Stomach (tissue), 9 donors: Measurements from ENCODE around the gene THBD. TPM values are rescaled to one million over a fixed set of nuclear protein-coding genes. Genes with fewer than 3 reads are reported as not detected.

Source experiments
- DNase-seq, 2 donors: peaks; one replicate each; pipeline versions ENCODE4 v3.0.0 to v3.0.0-alpha.2; 2013 to 2019
- H3K27ac ChIP-seq, 5 donors: fragments of 200-600 bp in 4 of 5; sonication (generic) in 4 of 5; one replicate each; pipeline ENCODE4 v1.5.1; 2013 to 2019; ENCODE audit warnings: mild to moderate bottlenecking in 1 of 5, moderate library complexity in 1 of 5
- H3K27me3 ChIP-seq, 3 donors: fragments of 200-600 bp; sonication (generic); one replicate each; pipeline ENCODE4 v1.5.1; 2017 to 2019; ENCODE audit warnings: mixed run types in 1 of 3
- H3K36me3 ChIP-seq, 4 donors: fragments of 200-600 bp; sonication (generic); 1 replicate in 3 of 4; 2 replicates in 1 of 4; pipeline ENCODE4 v1.5.1; 2016 to 2019
- H3K4me1 ChIP-seq, 4 donors: fragments of 200-600 bp; sonication (generic); one replicate each; pipeline ENCODE4 v1.5.1; 2016 to 2019
- H3K4me3 ChIP-seq, 4 donors: fragments of 200-600 bp; sonication (generic) in 3 of 4; one replicate each; pipeline ENCODE4 v1.5.1; 2016 to 2019; ENCODE audit warnings: mild to moderate bottlenecking in 1 of 4
- H3K9me3 ChIP-seq, 4 donors: fragments of 200-600 bp; sonication (generic); one replicate each; pipeline ENCODE4 v1.5.1; 2016 to 2019
- EP300 ChIP-seq: sonication (generic); formaldehyde crosslinking; IDR thresholded peaks from one replicate; pipeline ENCODE4 v1.6.1; 2017; ENCODE audit warnings: antibody characterized with exemption
- POLR2A ChIP-seq, 4 donors: fragments of 450-650 bp; IDR thresholded peaks; one replicate each; pipeline ENCODE4 v1.6.1; 2016; ENCODE audit warnings: antibody characterized with exemption in 4 of 4, control low read depth in 2 of 4, mild to moderate bottlenecking in 1 of 4, moderate library complexity in 1 of 4
- POLR2AphosphoS5 ChIP-seq, 3 donors: sonication (generic); formaldehyde crosslinking; IDR thresholded peaks; one replicate each; pipeline ENCODE4 v1.6.1; 2016; ENCODE audit warnings: antibody characterized with exemption in 3 of 3
- WGBS, 5 donors: extraction: QIAGEN DNeasy Blood & Tissue Kit in 3 of 5; methylation state at CpG; one replicate each; pipeline versions ENCODE4 v1.1.5 to v1.1.7; 2013 to 2018; 5-methylcytosine and 5-hydroxymethylcytosine counted together
- intact Hi-C: fragments of 100-400 bp; cut with DNase I; formaldehyde crosslinking; loops from one replicate; pipeline ENCODE4 v1.15.1; 2023; ENCODE audit warnings: low total_unique reads
- polyA plus RNA-seq, 3 donors: library from polyadenylated mRNA; stranded (reverse); fragments of 200-250 nt; gene quantifications; one replicate each; pipeline ENCODE4 v1.2.3, GENCODE V29; 2013
- total RNA-seq, 5 donors: library from RNA; depleted of rRNA; stranded (reverse); fragments of >200 nt; gene quantifications; one replicate each; pipeline versions ENCODE4 v1.1.0 to v1.2.3, GENCODE V29; 2014 to 2016
- TF ChIP-seq, protein P1 (sequence below), 7 experiments: fragments of 450-650 bp in 4 of 7; fragments of 200-600 bp in 3 of 7; sonication (generic) in 3 of 7; IDR thresholded peaks; one replicate each; pipeline ENCODE4 v1.5.1; 2016 to 2019; ENCODE audit warnings: antibody characterized with exemption in 7 of 7, control low read depth in 2 of 7, mild to moderate bottlenecking in 1 of 7
- donor health status: healthy with polysubstance abuse.
- donor health status: Bipolar disorder and iron deficiency.
- donor health status: healthy.

THBD gene
- total and polyA plus RNA-seq, 8 donors = 2.7 to 83.5 (median 21.8) TPM

DNA sequence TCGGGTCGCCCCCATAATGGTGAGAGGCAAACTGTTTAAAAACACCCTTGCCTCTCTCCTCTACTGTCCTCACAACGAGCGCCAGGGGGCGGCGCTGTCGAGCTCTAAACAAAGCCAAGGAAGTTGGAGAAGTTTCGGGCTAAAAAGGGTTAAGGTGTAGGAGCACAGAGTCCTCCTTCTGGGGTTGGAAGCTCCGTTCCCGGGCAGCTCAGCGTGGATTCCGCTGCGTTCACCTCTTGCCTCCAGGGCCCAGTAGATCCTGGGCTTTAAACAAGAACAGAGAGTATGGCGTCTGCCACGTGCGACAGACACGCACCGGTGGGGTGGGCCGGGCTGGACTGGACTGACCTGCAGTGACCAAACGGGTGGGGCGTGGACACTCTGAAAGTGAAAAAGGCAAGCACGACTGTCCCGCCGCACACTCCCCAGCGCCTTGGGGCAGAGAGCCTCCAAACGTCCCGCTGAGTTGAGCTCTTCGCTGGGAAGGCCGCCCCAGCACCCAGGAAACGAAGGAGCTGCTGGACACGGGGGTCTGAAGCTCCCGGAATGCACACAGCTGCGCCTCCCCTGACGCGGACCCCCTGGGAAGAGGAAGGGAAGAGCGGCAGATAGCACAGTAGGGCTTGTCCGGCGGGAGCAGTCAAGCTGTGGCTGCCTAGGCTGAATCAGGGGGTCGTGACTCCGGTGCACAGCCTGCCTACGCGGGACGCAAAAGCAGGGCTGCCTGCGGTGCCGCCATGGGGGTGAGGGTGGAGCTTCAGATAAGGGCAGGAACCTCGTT, 1.6 kb upstream of the THBD start:
- Histone ChIP-seq H3K36me3 (no peaks in the 10 kb centered on the region), H3K4me3 (peak overlapping the region; percentile 53 to 66 (median 64)), H3K4me1 (peaks cover 38 to 59% (median 50%) of the 10 kb centered on the region in 4 donors), H3K27me3 (peaks cover 0 to 58% (median 6%) of the 10 kb centered on the region in 3 donors), H3K9me3 (no peaks in the 10 kb centered on the region), H3K27ac (peak overlapping the region; percentile 78 to 93 (median 85))
- intact Hi-C loops = no loop called here
- 6 to 16% (median 10%) methylated on average over 29 to 46 of the region's 46 CpGs for WGBS, 5 donors
- DNase-seq = peak; percentile 78 to 93
- TF ChIP-seq POLR2AphosphoS5 (IDR thresholded peaks at IDR 0.05) (peak; percentile 30 to 56 (median 34)), EP300 (no peak), POLR2A (IDR thresholded peaks at IDR 0.05) (no peak)
- TF ChIP-seq, protein P1, sequence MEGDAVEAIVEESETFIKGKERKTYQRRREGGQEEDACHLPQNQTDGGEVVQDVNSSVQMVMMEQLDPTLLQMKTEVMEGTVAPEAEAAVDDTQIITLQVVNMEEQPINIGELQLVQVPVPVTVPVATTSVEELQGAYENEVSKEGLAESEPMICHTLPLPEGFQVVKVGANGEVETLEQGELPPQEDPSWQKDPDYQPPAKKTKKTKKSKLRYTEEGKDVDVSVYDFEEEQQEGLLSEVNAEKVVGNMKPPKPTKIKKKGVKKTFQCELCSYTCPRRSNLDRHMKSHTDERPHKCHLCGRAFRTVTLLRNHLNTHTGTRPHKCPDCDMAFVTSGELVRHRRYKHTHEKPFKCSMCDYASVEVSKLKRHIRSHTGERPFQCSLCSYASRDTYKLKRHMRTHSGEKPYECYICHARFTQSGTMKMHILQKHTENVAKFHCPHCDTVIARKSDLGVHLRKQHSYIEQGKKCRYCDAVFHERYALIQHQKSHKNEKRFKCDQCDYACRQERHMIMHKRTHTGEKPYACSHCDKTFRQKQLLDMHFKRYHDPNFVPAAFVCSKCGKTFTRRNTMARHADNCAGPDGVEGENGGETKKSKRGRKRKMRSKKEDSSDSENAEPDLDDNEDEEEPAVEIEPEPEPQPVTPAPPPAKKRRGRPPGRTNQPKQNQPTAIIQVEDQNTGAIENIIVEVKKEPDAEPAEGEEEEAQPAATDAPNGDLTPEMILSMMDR (IDR thresholded peaks at IDR 0.05) = peak in 5 of 7 experiments; percentile 24 to 77 (median 55)

DNA sequence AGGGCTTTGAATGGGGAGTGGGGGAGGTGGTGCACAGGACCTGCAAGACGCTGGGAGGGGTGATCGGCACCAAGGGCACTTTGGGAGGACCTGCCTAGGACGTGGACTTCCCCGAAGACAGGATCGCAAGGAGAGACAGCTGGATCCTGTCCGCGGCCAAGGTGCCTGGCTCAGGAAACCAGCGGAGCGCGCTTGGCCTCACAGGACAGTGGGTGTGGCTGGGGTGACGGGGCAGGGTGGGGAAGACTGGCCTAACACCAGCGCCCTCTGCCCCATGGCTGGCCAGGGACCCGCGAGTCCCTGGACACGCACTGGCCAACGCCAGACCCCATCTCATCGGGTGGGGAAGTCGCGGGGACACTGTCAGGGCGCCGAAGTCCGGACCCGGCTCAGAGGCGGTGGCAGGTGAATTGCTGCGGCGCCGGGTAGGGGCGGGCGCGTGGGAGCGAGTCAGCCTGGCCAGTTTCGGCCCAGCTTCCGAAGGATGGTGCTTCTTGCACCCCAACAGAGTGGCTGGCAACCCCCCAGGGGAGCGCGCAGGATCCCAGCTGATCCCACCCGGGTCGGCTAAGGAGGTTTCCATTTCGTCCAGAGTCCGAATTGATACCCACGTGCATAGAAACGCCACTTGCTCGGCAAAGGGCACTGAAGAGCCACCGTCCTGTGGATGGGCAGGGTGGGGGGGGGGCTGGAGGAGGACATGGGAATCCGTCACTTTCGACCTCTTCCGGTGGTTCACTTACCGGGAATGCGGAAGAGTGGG, 785 bp upstream of the THBD start:
- DNase-seq = peak; percentile 71 to 72
- Histone ChIP-seq H3K27ac (peak overlapping the region; percentile 78 to 93 (median 85)), H3K36me3 (no peaks in the 10 kb centered on the region), H3K27me3 (peaks cover 0 to 66% (median 6%) of the 10 kb centered on the region in 3 donors), H3K9me3 (no peaks in the 10 kb centered on the region), H3K4me3 (peak overlapping the region; percentile 53 to 66 (median 64)), H3K4me1 (peaks cover 38 to 66% (median 50%) of the 10 kb centered on the region in 4 donors)
- 1% methylated on average over 31 to 48 of the region's 48 CpGs for WGBS, 5 donors
- intact Hi-C loops = no loop called here
- no peak for TF ChIP-seq POLR2A (IDR thresholded peaks at IDR 0.05)
- TF ChIP-seq POLR2AphosphoS5 (IDR thresholded peaks at IDR 0.05) = no peak
- TF ChIP-seq, protein P1 (IDR thresholded peaks at IDR 0.05) = no peak
- no peak for TF ChIP-seq EP300

DNA sequence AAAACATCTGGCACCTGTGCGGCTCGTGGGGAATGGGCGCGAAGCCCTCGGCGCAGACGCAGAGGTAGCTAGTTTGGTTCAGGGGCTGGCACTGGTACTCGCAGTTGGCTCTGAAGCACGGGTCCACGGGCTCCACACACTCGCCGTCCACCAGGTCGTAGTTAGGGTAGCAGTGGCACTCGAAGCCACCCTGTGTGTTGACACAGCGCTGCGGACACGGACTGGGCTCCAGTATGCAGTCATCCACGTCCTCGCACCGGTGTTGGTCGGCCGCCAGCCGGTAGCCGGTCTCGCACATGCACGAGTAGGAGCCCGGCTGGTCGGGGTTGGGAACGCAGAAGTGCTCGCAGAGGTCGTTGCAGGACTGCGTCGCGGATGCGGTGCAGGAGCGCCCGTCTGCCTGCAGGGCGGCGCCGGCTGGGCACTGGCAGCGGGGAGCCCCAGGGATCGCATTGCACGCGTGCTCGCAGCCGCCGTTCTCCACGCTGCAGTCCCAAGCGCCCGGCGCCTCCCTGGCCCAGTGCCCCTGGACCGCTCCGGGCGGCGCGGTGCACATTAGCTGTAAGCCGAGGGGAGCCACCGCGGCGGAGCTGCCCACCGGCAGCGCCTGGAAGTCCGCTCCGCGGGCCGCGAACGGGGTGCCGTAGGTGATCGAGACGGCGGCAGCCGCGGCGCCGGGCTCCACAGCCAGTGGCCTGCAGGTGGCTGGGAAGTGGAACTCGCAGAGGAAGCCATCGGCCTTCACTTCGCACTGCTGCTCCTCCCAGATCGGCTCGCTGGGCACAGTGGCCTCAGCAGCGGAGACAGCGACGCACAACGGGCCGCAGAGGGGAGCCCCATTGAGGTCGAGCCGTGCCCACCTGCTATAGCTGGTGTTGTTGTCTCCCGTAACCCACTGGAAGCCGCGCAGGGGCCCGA, 930 bp downstream of the THBD start:
- Histone ChIP-seq H3K9me3 (no peaks in the 10 kb centered on the region), H3K4me1 (peaks cover 38 to 76% (median 57%) of the 10 kb centered on the region in 4 donors), H3K27me3 (peaks cover 0 to 66% (median 6%) of the 10 kb centered on the region in 3 donors), H3K27ac (peak overlapping the region; percentile 78 to 93 (median 85)), H3K36me3 (no peaks in the 10 kb centered on the region), H3K4me3 (peak overlapping the region; percentile 53 to 66 (median 64))
- peak; percentile 79 to 81 for DNase-seq
- 4 to 6% (median 4%) methylated on average over 14 to 92 of the region's 92 CpGs for WGBS, 5 donors
- TF ChIP-seq EP300 (no peak), POLR2A (IDR thresholded peaks at IDR 0.05) (no peak), POLR2AphosphoS5 (IDR thresholded peaks at IDR 0.05) (peak in 1 of 3 donors; percentile 28)
- TF ChIP-seq, protein P1 (IDR thresholded peaks at IDR 0.05) = peak in 5 of 7 experiments; percentile 32 to 72 (median 40)
- intact Hi-C loops = loop anchor here (5.0 kb wide), 1 partner anchor 294 kb away; no protein-coding TSS in a partner anchor
